Right lobe of liver (tissue), 4 donors: ENCODE data around the gene CCR5.

ENCODE experiments used
- POLR2A ChIP-seq: fragments of 450-650 bp; IDR thresholded peaks from one replicate; pipeline ENCODE4 v1.6.1; 2017; ENCODE audit warnings: antibody characterized with exemption, mild to moderate bottlenecking
- TF ChIP-seq, protein P1 (sequence below), 4 donors: fragments of 200-600 bp in 3 of 4; fragments of 450-650 bp in 1 of 4; IDR thresholded peaks; one replicate each; pipeline versions ENCODE4 v1.5.1 to v1.8.0; 2016 to 2022; ENCODE audit warnings: antibody characterized with exemption in 4 of 4, mild to moderate bottlenecking in 2 of 4
- donor health status: DM: no; HTN: no; CAD: no.
- donor health status: DM: no; HTN: no; CAD: no.
- donor health status: DM: no; HTN: yes; CAD: no.

DNA sequence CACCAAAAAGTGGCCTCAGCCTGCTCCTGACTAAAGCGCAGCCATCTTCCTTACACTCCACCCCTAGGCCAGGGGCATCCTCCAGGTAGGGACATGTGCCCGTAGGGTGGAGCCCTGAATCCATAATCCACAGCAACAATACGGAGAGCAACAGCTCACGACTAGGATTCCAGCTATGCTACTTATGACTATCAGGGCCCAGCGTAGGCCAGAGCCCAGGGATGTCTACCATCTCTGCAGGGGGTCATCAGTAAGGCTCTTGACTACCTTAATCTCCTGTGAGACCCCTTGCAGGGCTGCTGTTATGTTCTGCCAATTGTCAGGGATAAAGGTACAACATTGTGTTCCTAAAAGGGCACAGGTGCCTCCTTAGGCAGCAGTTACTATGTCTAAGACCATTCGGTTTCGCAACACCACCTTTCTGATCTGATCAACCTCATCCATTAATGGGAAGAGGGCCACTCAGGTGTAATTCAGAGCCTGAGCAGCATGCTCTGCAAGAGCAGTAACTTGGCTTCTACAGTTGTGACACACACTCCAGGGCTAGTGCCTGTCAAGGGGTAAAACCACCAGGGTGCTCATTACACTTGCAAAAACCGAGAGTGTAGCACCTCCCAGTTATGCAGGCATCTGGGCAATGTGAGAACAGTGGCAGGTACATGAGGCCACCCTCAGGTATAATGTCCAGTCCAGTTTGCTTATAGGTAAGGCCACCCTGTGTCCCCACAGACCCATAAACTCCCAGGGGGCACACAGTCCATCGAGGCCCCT lies 47.3 kb downstream of the CCR5 start:
- no peak for TF ChIP-seq POLR2A
- TF ChIP-seq, protein P1, sequence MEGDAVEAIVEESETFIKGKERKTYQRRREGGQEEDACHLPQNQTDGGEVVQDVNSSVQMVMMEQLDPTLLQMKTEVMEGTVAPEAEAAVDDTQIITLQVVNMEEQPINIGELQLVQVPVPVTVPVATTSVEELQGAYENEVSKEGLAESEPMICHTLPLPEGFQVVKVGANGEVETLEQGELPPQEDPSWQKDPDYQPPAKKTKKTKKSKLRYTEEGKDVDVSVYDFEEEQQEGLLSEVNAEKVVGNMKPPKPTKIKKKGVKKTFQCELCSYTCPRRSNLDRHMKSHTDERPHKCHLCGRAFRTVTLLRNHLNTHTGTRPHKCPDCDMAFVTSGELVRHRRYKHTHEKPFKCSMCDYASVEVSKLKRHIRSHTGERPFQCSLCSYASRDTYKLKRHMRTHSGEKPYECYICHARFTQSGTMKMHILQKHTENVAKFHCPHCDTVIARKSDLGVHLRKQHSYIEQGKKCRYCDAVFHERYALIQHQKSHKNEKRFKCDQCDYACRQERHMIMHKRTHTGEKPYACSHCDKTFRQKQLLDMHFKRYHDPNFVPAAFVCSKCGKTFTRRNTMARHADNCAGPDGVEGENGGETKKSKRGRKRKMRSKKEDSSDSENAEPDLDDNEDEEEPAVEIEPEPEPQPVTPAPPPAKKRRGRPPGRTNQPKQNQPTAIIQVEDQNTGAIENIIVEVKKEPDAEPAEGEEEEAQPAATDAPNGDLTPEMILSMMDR (IDR thresholded peaks at IDR 0.05): no peak
